Prostate gland (tissue), 2 donors: ENCODE results near the gene ZNF12.

Source experiments
- POLR2A ChIP-seq: fragments of 450-650 bp; IDR thresholded peaks from one replicate; pipeline ENCODE4 v1.6.1; 2016; ENCODE audit warnings: antibody characterized with exemption, mild to moderate bottlenecking
- POLR2AphosphoS5 ChIP-seq: sonication (generic); formaldehyde crosslinking; IDR thresholded peaks from one replicate; pipeline ENCODE4 v1.6.1; 2017; ENCODE audit warnings: antibody characterized with exemption
- TF ChIP-seq, protein P1 (sequence below), 4 experiments: fragments of 200-600 bp in 2 of 4; fragments of 450-650 bp in 2 of 4; sonication (generic) in 2 of 4; IDR thresholded peaks; 1 replicate in 3 of 4; 2 replicates in 1 of 4; pipeline ENCODE4 v1.5.1; 2016 to 2019; ENCODE audit warnings: antibody characterized with exemption in 4 of 4, mild to moderate bottlenecking in 2 of 4, moderate library complexity in 2 of 4

- TF ChIP-seq POLR2A (no peak), POLR2AphosphoS5 (no peak)
- TF ChIP-seq, protein P1, sequence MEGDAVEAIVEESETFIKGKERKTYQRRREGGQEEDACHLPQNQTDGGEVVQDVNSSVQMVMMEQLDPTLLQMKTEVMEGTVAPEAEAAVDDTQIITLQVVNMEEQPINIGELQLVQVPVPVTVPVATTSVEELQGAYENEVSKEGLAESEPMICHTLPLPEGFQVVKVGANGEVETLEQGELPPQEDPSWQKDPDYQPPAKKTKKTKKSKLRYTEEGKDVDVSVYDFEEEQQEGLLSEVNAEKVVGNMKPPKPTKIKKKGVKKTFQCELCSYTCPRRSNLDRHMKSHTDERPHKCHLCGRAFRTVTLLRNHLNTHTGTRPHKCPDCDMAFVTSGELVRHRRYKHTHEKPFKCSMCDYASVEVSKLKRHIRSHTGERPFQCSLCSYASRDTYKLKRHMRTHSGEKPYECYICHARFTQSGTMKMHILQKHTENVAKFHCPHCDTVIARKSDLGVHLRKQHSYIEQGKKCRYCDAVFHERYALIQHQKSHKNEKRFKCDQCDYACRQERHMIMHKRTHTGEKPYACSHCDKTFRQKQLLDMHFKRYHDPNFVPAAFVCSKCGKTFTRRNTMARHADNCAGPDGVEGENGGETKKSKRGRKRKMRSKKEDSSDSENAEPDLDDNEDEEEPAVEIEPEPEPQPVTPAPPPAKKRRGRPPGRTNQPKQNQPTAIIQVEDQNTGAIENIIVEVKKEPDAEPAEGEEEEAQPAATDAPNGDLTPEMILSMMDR (IDR thresholded peaks at IDR 0.05): no peak
These were observed 52.5 kb downstream of the ZNF12 start for GRCh38 chr7:6654113-6654841.
